HG03064 (cell line): ENCODE results near the gene ZNF436.
"Not testable (repeated sequence)": the region's sequence is repeated elsewhere in the genome, so short reads cannot be mapped to it uniquely, and the experiment has no call there.

ENCODE experiments used
- ATAC-seq: cut with Tn5 transposase; IDR thresholded peaks from one replicate; pipeline ENCODE4 v1.9.1; 2021; ENCODE audit warnings: low read depth; ENCODE audit not compliant: unreplicated experiment

ZNF436 gene

DNA sequence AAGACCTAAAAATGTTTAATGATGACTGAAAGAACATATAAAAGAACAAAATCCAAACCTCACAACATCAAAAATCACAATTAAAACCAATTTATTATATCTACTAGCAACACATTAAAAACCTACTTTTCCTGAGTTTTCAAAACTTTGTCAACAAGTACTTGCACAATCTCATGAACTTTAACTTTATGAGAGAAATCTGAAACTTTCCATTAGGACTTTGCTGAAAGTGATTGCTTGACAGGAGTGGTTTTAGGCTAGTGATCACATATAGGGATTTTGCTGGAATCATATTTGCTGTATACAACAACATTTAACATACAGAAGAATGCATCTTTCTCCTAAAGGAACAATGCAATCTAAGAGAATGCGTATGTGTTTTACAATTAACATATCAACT is 38.8 kb downstream of the ZNF436 start:
- no peak for ATAC-seq

DNA sequence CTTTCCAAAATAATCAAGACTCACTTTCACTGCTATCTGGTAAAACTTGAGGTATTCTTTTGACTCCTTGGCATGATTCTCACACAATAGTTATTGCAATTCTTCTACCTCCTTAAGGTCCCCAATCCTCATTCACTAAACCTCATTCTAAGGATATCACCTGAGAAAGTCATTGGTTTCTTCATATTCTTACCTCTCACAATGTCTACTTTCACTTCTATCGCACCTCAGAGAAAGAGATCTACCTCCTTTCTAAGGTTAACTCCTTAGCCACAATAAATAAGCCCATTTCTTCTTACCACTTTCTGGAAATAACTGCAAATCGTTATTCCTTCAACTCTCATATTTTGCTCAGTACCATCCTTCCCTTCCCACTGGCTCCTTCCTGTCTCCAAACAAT is 44.2 kb downstream of the ZNF436 start:
- ATAC-seq, result no peak

DNA sequence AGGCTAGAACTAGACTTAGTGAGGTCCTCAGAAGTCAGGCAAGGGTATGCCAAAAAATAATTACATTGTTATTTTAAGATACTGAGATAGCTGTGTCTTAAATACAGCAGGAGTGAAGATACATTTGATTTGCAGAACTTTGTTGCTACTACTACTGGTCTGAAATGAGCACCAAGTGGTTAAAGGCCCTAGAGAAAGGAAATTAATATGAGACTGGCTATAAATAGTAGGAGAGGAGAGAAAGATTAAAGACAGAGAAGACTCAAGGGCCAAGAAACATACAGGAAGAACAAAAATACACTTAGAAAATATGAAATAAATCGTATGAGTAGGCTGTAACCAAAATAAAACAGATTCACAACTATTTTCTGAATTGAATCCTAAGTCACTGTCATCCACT is 46.9 kb downstream of the ZNF436 start:
- ATAC-seq, result no peak

DNA sequence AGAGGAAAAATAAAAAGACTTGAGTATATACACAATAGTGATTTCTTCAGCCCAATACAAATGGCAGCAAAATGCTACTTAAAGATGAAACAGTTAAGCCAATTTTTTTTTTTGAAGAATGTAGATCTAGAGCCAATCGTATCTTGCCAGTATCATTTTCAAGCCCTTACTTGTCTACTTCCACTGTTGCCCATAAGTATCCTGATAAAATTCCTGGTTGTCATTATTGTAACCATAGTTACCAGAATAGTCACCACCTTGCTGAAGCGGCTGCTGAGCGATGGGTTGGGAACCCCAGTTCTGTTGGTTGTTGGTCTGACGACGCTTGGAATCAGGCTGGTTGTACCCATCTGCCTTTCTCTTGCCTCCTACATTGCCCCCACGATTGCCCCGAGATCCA is 59.4 kb downstream of the ZNF436 start:
- not testable (repeated sequence) for ATAC-seq
